SK-N-MC (cell line): ENCODE data around the gene STAG1.

Experiments used
- EZH2 ChIP-seq: fragments of 200-600 bp; sonication (generic); IDR thresholded peaks from one replicate; pipeline ENCODE4 v1.6.1; 2017; ENCODE audit warnings: antibody characterized with exemption
- FOXP2 ChIP-seq: optimal IDR thresholded peaks from 2 replicates; pipeline ENCODE3; 2011; ENCODE audit warnings: mild to moderate bottlenecking, moderate library complexity; ENCODE audit not compliant: insufficient read depth; ENCODE audit errors: extremely low read length, control extremely low read depth
- POLR2AphosphoS5 ChIP-seq: IDR thresholded peaks from 2 replicates; pipeline ENCODE4 v1.6.1; 2012; ENCODE audit warnings: mild to moderate bottlenecking, low read depth, low read length, borderline replicate concordance

DNA sequence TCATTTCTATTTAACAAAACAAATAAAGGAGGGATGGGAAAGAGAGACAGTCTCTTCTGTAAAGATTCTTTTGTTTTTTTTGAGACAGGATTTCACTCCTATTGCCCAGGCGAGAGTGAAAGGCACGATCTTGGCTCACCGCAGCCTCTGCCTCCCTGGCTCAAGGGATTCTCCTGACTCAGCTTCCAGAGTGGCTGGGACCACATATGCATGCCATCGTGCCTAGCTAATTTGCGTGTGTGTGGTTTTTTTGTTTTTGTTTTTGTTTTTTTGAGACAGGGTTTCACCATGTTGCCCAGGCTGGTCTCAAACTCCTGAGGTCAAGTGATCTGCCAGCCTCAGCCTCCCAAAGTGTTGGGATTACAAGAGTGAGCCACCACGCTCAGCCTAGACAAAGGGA is 23.3 kb downstream of the STAG1 start:
- TF ChIP-seq EZH2 (no peak), POLR2AphosphoS5 (no peak), FOXP2 (no peak)
